HepG2 (cell line): ENCODE results near the gene PET117. TPM values are rescaled to one million over a fixed set of nuclear protein-coding genes. Genes with fewer than 3 reads are reported as not detected.

Source experiments
- ARNT ChIP-seq: fragments of 450-650 bp; IDR thresholded peaks from 2 replicates; pipeline ENCODE4 v1.6.1; 2017
- ASH2L ChIP-seq: fragments of 300-600, 200-600 bp; sonication (generic); IDR thresholded peaks from 2 replicates; pipeline ENCODE4 v1.7.0; 2017; ENCODE audit warnings: low read depth, mild to moderate bottlenecking, moderate library complexity, mixed read lengths, low read length; ENCODE audit not compliant: insufficient read length
- ATF7-NPFF ChIP-seq: sonication (generic); formaldehyde crosslinking; IDR thresholded peaks from 2 replicates; pipeline ENCODE4 v1.8.1; 2023; ENCODE audit warnings: mild to moderate bottlenecking, low read depth, missing genetic modification reagents, moderate library complexity
- FOSL1 ChIP-seq: sonication (generic); formaldehyde crosslinking; IDR thresholded peaks from 2 replicates; pipeline ENCODE4 v1.9.0; 2021; ENCODE audit warnings: missing genetic modification reagents, borderline replicate concordance
- IRF2 ChIP-seq: IDR thresholded peaks from 2 replicates; pipeline ENCODE4 v1.6.1; 2018; ENCODE audit warnings: missing genetic modification reagents, missing compliant biosample characterization
- REPIN1 ChIP-seq: sonication (generic); formaldehyde crosslinking; IDR thresholded peaks from 2 replicates; pipeline ENCODE4 v1.8.0; 2022; ENCODE audit warnings: missing genetic modification reagents, low read depth, mild to moderate bottlenecking, borderline replicate concordance
- TBX3 ChIP-seq: fragments of 450-650 bp; IDR thresholded peaks from 2 replicates; pipeline ENCODE4 v1.6.1; 2017; ENCODE audit warnings: antibody characterized with exemption, mild to moderate bottlenecking, inconsistent platforms, borderline replicate concordance
- ZBTB7A ChIP-seq: sonication (generic); formaldehyde crosslinking; IDR thresholded peaks from 2 replicates; pipeline ENCODE4 v1.8.0; 2022; ENCODE audit warnings: mild to moderate bottlenecking, missing genetic modification reagents
- ZFP36L2 ChIP-seq: sonication (generic); formaldehyde crosslinking; IDR thresholded peaks from 2 replicates; pipeline ENCODE4 v1.4.0; 2020; ENCODE audit warnings: missing genetic modification reagents
- ZNF879 ChIP-seq: sonication (generic); formaldehyde crosslinking; IDR thresholded peaks from 2 replicates; pipeline ENCODE4 v1.8.1; 2023; ENCODE audit warnings: missing genetic modification reagents
- ZSCAN9 ChIP-seq: IDR thresholded peaks from 2 replicates; pipeline ENCODE4 v1.6.1; 2016; ENCODE audit warnings: borderline replicate concordance
- polyA plus RNA-seq, 8 experiments: library from polyadenylated mRNA; depleted of rRNA in 3 of 8; stranded (reverse) in 7 of 8; unstranded in 1 of 8; fragments of >200 nt; fragmentation: Illumina TruSeq in 4 of 8; extraction: Trizol in 4 of 8; gene quantifications; 2 replicates each; pipeline versions ENCODE4 v1.2.1 to v1.2.3, GENCODE V29; 2011 to 2016; ENCODE audit warnings: low read depth in 4 of 8, missing spikeins in 1 of 8, mixed read lengths in 1 of 8; ENCODE audit not compliant: insufficient read depth in 1 of 8
- total RNA-seq, 5 experiments: library from RNA; depleted of rRNA; stranded (reverse); fragments of >200 nt; fragmentation: Illumina TruSeq; extraction: Trizol; gene quantifications; 2 replicates each; pipeline ENCODE4 v1.2.3, GENCODE V29; 2016; ENCODE audit warnings: low read depth in 1 of 5
- TF ChIP-seq, protein P1 (sequence below): sonication (generic); formaldehyde crosslinking; IDR thresholded peaks from 2 replicates; pipeline ENCODE4 v1.4.0; 2020; ENCODE audit warnings: missing genetic modification reagents
- TF ChIP-seq, protein P2 (sequence below): sonication (generic); formaldehyde crosslinking; conservative IDR thresholded peaks from 2 replicates; pipeline ENCODE4 v1.5.0; 2020; ENCODE audit warnings: missing genetic modification reagents
- TF ChIP-seq, protein P3 (sequence below): sonication (generic); formaldehyde crosslinking; IDR thresholded peaks from 2 replicates; pipeline ENCODE4 v1.8.0; 2022; ENCODE audit warnings: missing genetic modification reagents, mild to moderate bottlenecking, moderate library complexity, borderline replicate concordance
- TF ChIP-seq, protein P4 (sequence below): IDR thresholded peaks from 2 replicates; pipeline ENCODE4 v1.6.1; 2016; ENCODE audit warnings: low read depth, control low read depth
- TF ChIP-seq, protein P5 (sequence below): sonication (generic); formaldehyde crosslinking; IDR thresholded peaks from 2 replicates; pipeline ENCODE4 v1.5.0; 2020; ENCODE audit warnings: missing genetic modification reagents
- TF ChIP-seq, protein P6 (sequence below): sonication (generic); formaldehyde crosslinking; IDR thresholded peaks from 2 replicates; pipeline ENCODE4 v1.8.1; 2023; ENCODE audit warnings: mild to moderate bottlenecking, moderate library complexity, missing genetic modification reagents

The PET117 gene
- total and polyA plus RNA-seq, 2 of the 13 experiments (the other 11 are each of a cell fraction or from before 2014, with no cell fraction given) = 22.2 to 48.2 TPM

DNA sequence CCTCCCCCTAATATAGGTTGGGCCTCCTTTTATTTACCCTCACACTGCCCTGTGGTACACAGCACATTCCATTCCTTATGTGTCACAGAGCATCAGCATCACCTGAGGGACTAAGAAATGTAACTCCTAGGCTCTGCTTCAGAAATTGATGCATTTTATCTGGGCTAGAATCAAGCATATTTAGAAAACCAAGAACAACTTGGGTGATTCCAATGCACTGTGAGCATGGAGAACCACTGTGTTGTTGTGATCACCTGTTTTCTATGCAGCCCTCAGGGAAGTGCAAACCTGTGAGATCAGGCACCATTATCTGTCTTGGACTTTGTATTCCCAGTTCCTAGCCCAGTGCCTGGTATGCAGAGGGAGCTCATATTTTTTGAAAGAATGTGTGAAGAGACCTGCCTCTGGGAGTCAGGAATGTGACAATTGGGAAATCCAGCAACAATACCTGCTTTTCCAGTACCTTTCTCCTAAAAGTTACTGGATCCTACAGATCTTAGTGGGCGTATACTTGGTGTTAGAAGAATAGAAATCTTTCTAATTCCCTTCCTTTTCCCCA lies 7.0 kb downstream of the PET117 start (continued):
- TF ChIP-seq, protein P1, sequence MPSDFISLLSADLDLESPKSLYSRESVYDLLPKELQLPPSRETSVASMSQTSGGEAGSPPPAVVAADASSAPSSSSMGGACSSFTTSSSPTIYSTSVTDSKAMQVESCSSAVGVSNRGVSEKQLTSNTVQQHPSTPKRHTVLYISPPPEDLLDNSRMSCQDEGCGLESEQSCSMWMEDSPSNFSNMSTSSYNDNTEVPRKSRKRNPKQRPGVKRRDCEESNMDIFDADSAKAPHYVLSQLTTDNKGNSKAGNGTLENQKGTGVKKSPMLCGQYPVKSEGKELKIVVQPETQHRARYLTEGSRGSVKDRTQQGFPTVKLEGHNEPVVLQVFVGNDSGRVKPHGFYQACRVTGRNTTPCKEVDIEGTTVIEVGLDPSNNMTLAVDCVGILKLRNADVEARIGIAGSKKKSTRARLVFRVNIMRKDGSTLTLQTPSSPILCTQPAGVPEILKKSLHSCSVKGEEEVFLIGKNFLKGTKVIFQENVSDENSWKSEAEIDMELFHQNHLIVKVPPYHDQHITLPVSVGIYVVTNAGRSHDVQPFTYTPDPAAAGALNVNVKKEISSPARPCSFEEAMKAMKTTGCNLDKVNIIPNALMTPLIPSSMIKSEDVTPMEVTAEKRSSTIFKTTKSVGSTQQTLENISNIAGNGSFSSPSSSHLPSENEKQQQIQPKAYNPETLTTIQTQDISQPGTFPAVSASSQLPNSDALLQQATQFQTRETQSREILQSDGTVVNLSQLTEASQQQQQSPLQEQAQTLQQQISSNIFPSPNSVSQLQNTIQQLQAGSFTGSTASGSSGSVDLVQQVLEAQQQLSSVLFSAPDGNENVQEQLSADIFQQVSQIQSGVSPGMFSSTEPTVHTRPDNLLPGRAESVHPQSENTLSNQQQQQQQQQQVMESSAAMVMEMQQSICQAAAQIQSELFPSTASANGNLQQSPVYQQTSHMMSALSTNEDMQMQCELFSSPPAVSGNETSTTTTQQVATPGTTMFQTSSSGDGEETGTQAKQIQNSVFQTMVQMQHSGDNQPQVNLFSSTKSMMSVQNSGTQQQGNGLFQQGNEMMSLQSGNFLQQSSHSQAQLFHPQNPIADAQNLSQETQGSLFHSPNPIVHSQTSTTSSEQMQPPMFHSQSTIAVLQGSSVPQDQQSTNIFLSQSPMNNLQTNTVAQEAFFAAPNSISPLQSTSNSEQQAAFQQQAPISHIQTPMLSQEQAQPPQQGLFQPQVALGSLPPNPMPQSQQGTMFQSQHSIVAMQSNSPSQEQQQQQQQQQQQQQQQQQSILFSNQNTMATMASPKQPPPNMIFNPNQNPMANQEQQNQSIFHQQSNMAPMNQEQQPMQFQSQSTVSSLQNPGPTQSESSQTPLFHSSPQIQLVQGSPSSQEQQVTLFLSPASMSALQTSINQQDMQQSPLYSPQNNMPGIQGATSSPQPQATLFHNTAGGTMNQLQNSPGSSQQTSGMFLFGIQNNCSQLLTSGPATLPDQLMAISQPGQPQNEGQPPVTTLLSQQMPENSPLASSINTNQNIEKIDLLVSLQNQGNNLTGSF (CRISPR knock-in tag) = no peak
- TF ChIP-seq, protein P2, sequence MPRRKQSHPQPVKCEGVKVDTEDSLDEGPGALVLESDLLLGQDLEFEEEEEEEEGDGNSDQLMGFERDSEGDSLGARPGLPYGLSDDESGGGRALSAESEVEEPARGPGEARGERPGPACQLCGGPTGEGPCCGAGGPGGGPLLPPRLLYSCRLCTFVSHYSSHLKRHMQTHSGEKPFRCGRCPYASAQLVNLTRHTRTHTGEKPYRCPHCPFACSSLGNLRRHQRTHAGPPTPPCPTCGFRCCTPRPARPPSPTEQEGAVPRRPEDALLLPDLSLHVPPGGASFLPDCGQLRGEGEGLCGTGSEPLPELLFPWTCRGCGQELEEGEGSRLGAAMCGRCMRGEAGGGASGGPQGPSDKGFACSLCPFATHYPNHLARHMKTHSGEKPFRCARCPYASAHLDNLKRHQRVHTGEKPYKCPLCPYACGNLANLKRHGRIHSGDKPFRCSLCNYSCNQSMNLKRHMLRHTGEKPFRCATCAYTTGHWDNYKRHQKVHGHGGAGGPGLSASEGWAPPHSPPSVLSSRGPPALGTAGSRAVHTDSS (CRISPR knock-in tag) = no peak
- TF ChIP-seq, protein P3, sequence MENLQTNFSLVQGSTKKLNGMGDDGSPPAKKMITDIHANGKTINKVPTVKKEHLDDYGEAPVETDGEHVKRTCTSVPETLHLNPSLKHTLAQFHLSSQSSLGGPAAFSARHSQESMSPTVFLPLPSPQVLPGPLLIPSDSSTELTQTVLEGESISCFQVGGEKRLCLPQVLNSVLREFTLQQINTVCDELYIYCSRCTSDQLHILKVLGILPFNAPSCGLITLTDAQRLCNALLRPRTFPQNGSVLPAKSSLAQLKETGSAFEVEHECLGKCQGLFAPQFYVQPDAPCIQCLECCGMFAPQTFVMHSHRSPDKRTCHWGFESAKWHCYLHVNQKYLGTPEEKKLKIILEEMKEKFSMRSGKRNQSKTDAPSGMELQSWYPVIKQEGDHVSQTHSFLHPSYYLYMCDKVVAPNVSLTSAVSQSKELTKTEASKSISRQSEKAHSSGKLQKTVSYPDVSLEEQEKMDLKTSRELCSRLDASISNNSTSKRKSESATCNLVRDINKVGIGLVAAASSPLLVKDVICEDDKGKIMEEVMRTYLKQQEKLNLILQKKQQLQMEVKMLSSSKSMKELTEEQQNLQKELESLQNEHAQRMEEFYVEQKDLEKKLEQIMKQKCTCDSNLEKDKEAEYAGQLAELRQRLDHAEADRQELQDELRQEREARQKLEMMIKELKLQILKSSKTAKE = no peak
- TF ChIP-seq ATF7-NPFF (CRISPR knock-in tag) (no peak), ARNT (no peak), REPIN1 (CRISPR knock-in tag) (peak; percentile 79; the same call in 1 of the 2 replicates), FOSL1 (CRISPR knock-in tag) (no peak; the same call in 1 of the 2 replicates), ZSCAN9 (CRISPR knock-in tag) (no peak), IRF2 (CRISPR knock-in tag) (peak; percentile 52; the same call in 1 of the 2 replicates), ZNF879 (CRISPR knock-in tag) (0 out of 2 replicates have a peak, but pooled peaks have one; percentile 43), TBX3 (peak; percentile 52; the same call in 1 of the 2 replicates), ZBTB7A (CRISPR knock-in tag) (no peak), ZFP36L2 (no peak), ASH2L (peak; percentile 34)
- TF ChIP-seq, protein P4, sequence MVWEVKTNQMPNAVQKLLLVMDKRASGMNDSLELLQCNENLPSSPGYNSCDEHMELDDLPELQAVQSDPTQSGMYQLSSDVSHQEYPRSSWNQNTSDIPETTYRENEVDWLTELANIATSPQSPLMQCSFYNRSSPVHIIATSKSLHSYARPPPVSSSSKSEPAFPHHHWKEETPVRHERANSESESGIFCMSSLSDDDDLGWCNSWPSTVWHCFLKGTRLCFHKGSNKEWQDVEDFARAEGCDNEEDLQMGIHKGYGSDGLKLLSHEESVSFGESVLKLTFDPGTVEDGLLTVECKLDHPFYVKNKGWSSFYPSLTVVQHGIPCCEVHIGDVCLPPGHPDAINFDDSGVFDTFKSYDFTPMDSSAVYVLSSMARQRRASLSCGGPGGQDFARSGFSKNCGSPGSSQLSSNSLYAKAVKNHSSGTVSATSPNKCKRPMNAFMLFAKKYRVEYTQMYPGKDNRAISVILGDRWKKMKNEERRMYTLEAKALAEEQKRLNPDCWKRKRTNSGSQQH = no peak
- TF ChIP-seq, protein P5, sequence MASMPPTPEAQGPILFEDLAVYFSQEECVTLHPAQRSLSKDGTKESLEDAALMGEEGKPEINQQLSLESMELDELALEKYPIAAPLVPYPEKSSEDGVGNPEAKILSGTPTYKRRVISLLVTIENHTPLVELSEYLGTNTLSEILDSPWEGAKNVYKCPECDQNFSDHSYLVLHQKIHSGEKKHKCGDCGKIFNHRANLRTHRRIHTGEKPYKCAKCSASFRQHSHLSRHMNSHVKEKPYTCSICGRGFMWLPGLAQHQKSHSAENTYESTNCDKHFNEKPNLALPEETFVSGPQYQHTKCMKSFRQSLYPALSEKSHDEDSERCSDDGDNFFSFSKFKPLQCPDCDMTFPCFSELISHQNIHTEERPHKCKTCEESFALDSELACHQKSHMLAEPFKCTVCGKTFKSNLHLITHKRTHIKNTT (CRISPR knock-in tag) = no peak
- TF ChIP-seq, protein P6, sequence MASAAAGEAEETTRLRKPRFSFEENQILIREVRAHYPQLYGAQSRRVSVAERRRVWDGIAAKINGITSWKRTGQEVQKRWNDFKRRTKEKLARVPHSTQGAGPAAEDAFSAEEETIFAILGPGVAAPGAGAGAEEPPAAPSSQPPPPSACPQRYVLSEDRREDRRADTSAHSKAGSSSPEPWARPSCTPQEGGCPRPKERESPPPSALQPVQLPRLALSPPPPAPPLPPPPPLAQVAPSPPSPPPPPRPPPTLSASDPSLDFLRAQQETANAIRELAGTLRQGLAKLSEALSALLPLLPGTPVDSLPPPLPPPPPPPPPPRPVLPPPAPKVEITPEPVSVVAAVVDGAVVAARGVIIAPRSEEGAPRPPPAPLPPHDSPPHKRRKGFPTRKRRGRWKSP (CRISPR knock-in tag) = no peak
